Cerebellar cortex (tissue), 1 donor: Measurements from ENCODE around the gene PCGF1.
A peak's percentile ranks its signal among the peaks of the same experiment; 100 is the strongest.

Experiments
- DNase-seq: peaks from one replicate; pipeline ENCODE4 v3.0.0-alpha.2; 2015; ENCODE audit warnings: low spot score

PCGF1 gene

GRCh38 chr2:74515271-74515980 is 7.9 kb upstream of the PCGF1 start:
- no peak for DNase-seq

GRCh38 chr2:74514368-74515270 is 7.1 kb upstream of the PCGF1 start, which contains the start of gene TLX2:
TSS of gene TLX2 (plus strand) at chr2:74514450. CDS start at chr2:74514807, 357 bp downstream.
- DNase-seq, result no peak

DNA sequence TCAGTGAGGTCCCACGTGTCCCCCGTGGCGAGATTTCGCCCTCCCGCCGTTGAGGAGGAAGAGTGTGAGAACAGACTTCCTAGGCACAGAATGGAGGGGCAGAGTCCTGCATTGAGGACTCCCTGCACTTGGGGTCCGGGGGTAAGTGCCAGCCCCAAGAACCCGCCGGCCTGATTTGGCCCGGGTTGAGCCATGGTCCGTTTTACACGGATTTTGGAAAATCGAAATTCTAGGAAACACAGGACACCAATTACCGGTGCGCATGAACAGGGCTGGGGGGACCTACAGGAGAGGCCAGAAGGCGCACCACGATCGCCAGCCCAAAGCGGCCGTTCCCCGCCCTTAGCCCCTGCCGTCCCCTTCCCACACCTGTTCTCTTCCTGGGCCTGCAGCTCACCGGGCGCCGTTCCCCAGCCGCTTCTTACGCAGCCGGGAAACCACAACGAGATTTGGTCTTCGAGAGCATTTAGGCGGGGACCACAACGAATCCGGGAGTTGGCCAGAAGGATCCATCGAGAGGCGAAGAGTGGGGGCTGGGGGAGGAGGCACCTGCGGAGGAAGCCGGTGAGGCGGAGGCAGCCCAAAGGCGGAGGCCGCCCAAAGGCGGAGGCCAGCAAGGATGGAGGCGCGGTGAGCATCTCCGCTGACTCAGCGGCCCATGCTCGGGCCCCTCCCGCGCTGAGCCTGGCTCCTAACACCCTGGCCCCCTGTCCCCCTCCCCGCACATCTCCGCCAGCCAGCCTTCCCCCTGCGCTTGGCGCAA is 6.3 kb upstream of the PCGF1 start:
- no peak for DNase-seq

- no peak for DNase-seq
These were observed 5.5 kb upstream of the PCGF1 start for GRCh38 chr2:74512744-74513604.

- DNase-seq, result no peak
These were observed 3.9 kb upstream of the PCGF1 start for GRCh38 chr2:74511104-74511989.

- DNase-seq, result no peak
These were observed 2.8 kb upstream of the PCGF1 start for GRCh38 chr2:74510272-74510671.

DNA sequence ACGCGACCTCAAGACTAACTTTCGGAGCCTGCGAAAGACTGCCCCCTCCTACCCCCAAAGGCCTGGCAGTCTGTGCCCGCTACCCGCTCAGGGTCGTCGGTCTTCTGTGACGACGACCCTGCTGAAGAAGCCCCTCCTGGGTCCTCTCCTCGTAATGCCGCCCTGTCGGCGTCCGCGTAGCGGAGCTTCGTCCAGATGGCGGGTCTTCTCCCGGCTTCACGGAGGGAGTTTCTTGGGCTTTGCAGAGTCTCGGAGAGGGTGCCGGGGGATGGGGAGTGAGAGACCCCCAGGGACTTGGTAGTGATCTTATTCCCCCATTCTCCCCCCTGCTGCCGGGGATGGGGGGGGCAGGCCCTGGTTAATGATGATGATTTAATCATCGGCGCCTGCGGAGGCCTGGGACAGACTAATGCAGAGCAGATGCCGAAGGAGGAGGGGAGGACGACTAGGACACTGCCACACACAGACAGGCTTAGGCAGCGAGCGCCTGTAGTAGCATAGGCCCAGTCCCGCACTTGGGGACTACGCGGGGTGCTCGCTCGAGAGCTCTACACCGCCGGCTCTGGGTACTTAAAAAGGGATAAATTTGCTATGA is 528 bp upstream of the PCGF1 start:
- peak; percentile 48 for DNase-seq

GRCh38 chr2:74505448-74506246 is 1.8 kb downstream of the PCGF1 start:
- no peak for DNase-seq

DNA sequence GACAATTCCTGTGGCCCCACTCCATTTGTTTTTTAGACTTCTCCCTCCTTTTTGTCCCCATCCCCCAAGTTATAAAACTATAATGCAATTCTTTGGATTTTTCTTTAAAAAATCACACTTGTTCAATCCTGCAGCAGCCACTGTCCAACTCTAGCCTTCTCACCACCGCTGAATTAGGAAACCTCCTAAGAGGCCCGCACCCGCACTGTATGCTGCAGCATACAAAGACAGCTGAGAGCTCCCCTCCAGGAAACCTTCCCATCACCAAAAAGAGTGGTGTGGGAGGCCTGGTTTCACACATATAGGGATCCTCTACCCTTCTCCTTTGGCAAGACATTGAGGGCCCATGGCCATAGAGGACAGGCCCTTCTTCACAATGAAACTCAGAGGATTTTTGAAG is 2.9 kb downstream of the PCGF1 start:
- DNase-seq, result no peak

- no peak for DNase-seq
These were observed 3.7 kb downstream of the PCGF1 start for GRCh38 chr2:74503506-74504475.

- no peak for DNase-seq
These were observed 4.6 kb downstream of the PCGF1 start for GRCh38 chr2:74502720-74503505.

DNA sequence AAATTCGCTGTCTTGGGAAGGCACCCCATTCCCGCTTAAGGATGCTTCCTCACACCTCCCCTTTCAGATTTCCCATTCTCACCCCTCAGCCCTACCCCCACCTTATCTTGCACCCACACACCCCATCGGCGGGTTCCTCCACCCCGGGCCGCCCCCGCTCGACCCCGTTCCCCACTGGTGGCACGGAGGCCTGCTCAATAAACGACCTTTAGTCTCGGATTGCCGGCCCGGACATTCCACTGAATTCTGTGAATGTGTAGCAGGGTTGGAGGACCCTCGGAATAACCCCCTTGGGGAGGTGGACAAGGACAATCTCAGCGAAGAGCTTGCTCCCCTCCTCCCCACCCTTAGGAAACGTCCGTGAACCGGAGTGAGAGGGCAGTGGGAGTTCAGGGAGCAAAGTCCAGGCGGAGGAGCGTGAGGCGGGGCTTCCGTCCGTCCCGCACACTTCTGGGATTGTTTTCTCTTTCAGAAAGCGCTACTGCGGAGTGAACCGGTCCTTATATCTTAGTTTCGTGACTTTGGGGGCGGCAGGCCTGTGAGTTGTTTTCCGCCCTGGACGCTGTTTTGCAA is 5.3 kb downstream of the PCGF1 start:
- DNase-seq, result no peak

DNA sequence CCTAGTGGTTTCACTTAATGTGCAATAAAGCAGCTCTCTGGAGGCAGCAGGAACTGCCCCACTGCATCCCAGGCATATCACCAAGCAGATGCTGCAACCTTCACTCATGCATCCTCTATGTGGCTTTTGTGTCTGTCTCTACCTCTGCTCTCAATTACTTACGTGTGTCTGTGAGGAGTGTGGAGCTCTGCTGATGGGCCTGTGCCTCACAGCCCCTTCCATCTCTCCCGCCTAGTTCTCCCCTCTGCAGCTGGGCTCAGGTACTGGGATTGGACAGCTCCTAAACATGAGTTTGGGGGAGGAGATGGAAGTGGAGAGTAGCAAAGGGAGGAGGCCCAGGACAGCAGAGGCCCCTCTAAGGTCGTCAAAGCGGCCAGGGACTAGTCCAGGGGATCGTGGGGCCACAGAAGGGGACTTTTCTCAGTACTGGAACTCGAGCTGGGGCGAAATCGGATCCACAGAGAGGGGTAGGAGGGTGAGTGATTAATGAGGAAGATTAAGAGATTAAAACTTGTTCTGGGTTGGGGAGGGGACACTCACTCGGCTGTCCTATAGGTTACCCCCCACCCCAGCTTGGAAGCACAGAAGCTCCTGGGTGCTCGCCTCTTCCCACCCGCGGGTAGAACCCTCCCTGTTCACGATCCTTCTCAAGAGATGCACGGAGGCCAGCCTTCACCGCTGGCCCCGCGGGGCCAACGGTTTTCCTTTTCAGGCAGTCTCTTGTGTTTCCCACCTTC is 6.0 kb downstream of the PCGF1 start:
- no peak for DNase-seq

GRCh38 chr2:74500578-74500946 is 6.9 kb downstream of the PCGF1 start:
- no peak for DNase-seq

DNA sequence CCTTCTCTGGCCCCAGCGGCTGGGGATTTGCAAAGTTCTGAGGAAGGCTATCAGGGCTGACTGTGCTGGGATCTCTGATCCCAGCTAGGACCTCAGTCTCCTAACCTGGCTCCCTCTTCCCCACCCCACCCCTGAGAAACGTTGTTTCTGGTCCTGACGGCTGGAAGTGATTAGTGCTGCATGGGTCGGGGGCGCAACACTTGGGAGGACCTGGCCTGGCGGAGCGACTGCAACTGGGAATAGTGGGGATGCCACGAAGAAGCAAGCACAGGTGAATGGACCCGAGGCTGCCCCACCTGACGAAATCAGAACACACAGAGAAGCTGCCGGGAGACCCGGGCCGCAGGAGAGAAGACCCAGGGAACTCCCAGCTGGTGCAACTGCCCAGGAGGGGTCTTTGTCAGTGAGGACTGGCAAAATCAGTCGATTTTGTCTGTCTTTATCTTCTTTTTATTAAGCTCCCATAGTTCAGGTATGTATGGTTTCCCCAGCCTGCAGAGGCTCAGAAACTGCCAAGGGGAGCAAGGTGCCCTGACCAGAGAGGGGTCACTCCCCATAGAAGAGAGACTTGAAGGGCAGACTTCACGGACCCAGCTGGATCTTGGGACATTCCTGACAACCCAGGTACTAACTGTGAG is 7.4 kb downstream of the PCGF1 start:
- no peak for DNase-seq
